Gastrocnemius medialis (tissue), 4 donors: ENCODE data around the gene BDH1.

ENCODE experiments used
- CTCF ChIP-seq, 5 experiments: fragments of 450-650 bp in 3 of 5; fragments of 200-600 bp in 2 of 5; sonication (generic) in 2 of 5; IDR thresholded peaks in 4 of 5; conservative IDR thresholded peaks in 1 of 5; 1 replicate in 4 of 5; 2 replicates in 1 of 5; pipeline ENCODE4 v1.5.1; 2016 to 2019; ENCODE audit warnings: antibody characterized with exemption in 5 of 5, mild to moderate bottlenecking in 3 of 5, moderate library complexity in 3 of 5
- POLR2A ChIP-seq, 2 donors: fragments of 450-650 bp; IDR thresholded peaks; one replicate each; pipeline ENCODE4 v1.6.1; 2017; ENCODE audit warnings: antibody characterized with exemption in 2 of 2, mild to moderate bottlenecking in 2 of 2, moderate library complexity in 2 of 2

- TF ChIP-seq CTCF (IDR thresholded peaks at IDR 0.05 in 4 of 5, conservative IDR thresholded peaks at IDR 0.05 in 1 of 5) (no peak), POLR2A (IDR thresholded peaks at IDR 0.05) (no peak)
Measured at GRCh38 chr3:197465996-197466549, 89.7 kb downstream of the BDH1 start.
